H7 (cell line): ENCODE measurements around the gene ENO1. TPM values are rescaled to one million over a fixed set of nuclear protein-coding genes. Genes with fewer than 3 reads are reported as not detected.
"Not testable (repeated sequence)": the region's sequence is repeated elsewhere in the genome, so short reads cannot be mapped to it uniquely, and the experiment has no call there.

Experiments used
- DNase-seq: peaks from one replicate; pipeline ENCODE4 v3.0.0; 2012
- H3K27me3 ChIP-seq: 2 replicates; pipeline ENCODE4 v1.6.0; 2011; ENCODE audit warnings: mild to moderate bottlenecking, low read length; ENCODE audit not compliant: control insufficient read depth, insufficient read depth
- H3K36me3 ChIP-seq: replicated peaks from 2 replicates; pipeline ENCODE4 v1.5.1; 2011; ENCODE audit warnings: low read length; ENCODE audit not compliant: control insufficient read depth, insufficient read depth
- H3K4me3 ChIP-seq: 2 replicates; pipeline ENCODE4 v1.5.1; 2011; ENCODE audit warnings: low read depth, mild to moderate bottlenecking, control low read depth, low read length, moderate library complexity; ENCODE audit not compliant: insufficient read depth
- total RNA-seq: library from RNA; depleted of rRNA; stranded (reverse); fragments of >200 nt; shearing (Covaris generic); gene quantifications from 2 replicates; pipeline ENCODE4 v1.2.3, GENCODE V29; 2014; rRNA removed

Gene ENO1
- total RNA-seq, result 4,341 and 4,764 TPM in 2 replicates

GRCh38 chr1:8878448-8878697, at the start of gene ENO1:
Gene ENO1 (minus strand): TSS chr1:8878686. CDS start chr1:8874908, 3,778 bp downstream.
- Histone ChIP-seq H3K4me3 (peak within 1 kb of the TSS; percentile 98), H3K36me3 (peaks cover 19% of the 10 kb centered on the region), H3K27me3 (no peaks in the 10 kb centered on the region)
- DNase-seq, result no peak

DNA sequence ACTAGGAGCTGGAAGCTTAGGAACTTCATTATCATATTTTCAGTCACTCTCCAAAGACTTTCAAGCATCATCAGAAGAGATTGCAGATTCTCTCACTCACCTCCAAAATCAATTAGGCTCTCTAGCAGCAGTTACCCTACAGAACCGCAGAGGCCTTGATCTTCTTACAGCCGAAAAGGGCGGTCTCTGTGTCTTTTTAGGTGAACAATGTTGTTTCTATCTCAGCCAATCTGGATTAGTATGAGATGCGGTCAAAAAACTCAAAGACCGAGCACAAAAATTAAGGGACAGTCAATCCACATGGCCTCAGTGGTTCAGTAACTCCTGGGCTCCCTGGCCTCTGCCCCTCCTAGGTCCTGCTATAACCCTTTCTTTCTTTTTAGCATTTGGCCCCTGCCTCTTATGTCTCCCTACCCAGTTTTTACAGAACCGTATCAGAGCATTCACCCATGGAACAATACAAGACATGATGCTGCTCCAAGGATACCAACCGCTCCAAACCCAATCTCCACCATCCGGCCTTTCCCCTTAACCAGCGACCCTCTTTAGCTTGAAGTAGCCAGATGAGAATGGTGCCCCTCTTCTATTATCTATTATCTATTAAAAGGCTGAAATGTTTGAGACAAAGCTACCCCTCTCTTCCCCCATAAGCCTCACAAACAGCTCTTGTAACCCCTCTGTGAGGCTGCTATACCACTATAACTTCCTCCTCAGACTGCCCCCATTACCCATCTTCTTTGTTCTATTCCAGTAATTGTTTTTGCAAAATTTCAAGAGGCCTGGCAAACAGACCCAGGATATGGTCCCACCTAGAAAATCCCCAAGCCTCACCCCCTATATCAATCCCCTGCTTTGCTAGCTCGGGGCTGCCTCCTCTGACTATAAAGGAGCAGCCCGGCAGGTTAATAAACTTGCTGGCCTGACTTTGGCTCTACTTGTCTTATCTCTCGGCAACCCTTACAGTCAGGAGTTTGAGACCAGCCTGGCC, 48.5 kb upstream of the ENO1 start:
- H3K36me3 ChIP-seq, result no peaks in the 10 kb centered on the region
- no peaks in the 10 kb centered on the region for H3K27me3 ChIP-seq
- DNase-seq, result no peak
- no peak overlapping the region for H3K4me3 ChIP-seq

- DNase-seq, result no peak
- Histone ChIP-seq H3K27me3 (no peaks in the 10 kb centered on the region), H3K36me3 (no peaks in the 10 kb centered on the region), H3K4me3 (no peak overlapping the region)
Observed at GRCh38 chr1:8925960-8926359, 47.5 kb upstream of the ENO1 start.

DNA sequence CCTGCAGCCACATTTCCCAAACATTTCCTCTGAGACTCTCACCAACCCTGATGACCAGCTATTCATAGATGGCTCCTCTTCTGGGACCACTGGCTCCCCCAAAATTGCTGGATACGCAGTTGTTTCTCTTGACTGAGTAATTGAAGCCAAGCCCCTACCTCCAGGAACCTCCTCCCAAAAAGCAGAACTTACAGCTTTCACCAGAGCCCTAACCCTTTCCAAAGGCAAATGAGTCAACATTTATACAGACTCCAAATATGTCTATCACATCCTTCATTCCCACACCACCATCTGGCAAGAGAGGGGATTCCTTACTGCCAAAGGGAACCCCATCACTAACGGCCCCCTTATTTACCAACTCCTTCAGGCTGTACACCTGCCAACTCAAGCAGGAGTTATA, 46.9 kb upstream of the ENO1 start:
- H3K27me3 ChIP-seq, result no peaks in the 10 kb centered on the region
- no peak for DNase-seq
- H3K4me3 ChIP-seq, result no peak overlapping the region
- no peaks in the 10 kb centered on the region for H3K36me3 ChIP-seq

- no peaks in the 10 kb centered on the region for H3K36me3 ChIP-seq
- H3K4me3 ChIP-seq, result no peak overlapping the region
- DNase-seq, result no peak
- no peaks in the 10 kb centered on the region for H3K27me3 ChIP-seq
Observed at GRCh38 chr1:8922962-8923361, 44.5 kb upstream of the ENO1 start.

DNA sequence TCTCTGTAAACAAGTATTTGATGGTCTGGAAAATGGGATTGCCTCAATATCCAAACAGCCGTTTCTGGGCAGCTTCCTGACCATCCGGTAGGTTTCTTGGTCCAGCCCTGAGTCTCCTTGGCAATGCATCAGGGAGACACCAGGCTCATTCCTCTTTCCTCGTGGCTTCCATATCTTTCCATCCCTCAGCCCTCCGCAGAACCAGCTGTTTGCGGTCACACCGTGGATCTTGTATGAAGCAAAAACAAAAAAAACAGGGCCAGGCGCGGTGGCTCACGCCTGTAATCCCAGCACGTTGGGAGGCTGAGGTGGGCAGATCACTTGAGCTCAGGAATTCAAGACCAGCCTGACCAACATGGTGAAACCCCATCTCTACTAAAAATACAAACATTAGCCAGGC, 39.0 kb upstream of the ENO1 start:
- DNase-seq, H3K27me3 ChIP-seq, H3K4me3 ChIP-seq, H3K36me3 ChIP-seq: not testable (repeated sequence)

- no peaks in the 10 kb centered on the region for H3K27me3 ChIP-seq
- no peaks in the 10 kb centered on the region for H3K36me3 ChIP-seq
- peak; percentile 44 for DNase-seq
- H3K4me3 ChIP-seq, result no peak overlapping the region
Observed at GRCh38 chr1:8915446-8915845, 37.0 kb upstream of the ENO1 start.

DNA sequence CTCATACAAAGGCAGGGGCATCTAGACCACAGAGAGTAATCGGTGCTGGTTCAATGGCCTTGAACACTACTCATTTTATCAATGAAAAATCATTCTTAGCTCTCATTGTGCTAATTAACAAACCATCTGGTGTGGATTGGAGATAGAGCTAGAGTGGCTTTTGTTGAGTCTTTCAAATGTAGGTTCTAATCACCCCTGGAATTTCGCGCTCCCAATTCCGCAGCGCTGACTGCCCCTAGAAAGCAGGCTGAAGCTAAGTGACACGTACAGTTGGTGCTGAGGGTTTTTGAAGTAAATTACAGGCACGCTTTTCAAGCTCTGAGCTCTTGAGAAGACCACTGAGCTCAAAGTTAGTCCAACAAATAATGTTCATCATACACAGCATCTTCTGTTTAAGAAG, 36.0 kb upstream of the ENO1 start:
- no peaks in the 10 kb centered on the region for H3K27me3 ChIP-seq
- no peak for DNase-seq
- H3K4me3 ChIP-seq, result no peak overlapping the region
- no peaks in the 10 kb centered on the region for H3K36me3 ChIP-seq

DNA sequence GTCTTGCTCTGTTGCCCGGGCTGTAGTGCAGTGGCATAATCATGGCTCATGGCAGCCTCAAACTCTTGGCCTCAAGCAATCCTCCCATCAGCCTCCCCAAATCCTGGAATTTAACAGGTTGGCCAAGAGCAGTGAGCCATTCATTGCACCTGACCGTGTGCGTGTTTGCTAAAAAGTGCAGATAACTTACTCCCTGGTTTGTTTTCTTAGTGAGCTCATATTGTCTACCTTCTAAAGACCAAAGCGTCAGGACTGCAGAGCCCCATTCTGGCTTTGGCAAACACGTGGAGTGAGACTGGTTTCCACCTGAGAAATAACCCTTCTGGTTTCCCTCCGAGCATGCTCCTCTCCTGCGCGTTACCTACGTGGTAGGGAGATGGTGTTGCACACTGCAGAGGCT, 35.0 kb upstream of the ENO1 start:
- no peak for DNase-seq
- no peaks in the 10 kb centered on the region for H3K36me3 ChIP-seq
- no peak overlapping the region for H3K4me3 ChIP-seq
- no peaks in the 10 kb centered on the region for H3K27me3 ChIP-seq

DNA sequence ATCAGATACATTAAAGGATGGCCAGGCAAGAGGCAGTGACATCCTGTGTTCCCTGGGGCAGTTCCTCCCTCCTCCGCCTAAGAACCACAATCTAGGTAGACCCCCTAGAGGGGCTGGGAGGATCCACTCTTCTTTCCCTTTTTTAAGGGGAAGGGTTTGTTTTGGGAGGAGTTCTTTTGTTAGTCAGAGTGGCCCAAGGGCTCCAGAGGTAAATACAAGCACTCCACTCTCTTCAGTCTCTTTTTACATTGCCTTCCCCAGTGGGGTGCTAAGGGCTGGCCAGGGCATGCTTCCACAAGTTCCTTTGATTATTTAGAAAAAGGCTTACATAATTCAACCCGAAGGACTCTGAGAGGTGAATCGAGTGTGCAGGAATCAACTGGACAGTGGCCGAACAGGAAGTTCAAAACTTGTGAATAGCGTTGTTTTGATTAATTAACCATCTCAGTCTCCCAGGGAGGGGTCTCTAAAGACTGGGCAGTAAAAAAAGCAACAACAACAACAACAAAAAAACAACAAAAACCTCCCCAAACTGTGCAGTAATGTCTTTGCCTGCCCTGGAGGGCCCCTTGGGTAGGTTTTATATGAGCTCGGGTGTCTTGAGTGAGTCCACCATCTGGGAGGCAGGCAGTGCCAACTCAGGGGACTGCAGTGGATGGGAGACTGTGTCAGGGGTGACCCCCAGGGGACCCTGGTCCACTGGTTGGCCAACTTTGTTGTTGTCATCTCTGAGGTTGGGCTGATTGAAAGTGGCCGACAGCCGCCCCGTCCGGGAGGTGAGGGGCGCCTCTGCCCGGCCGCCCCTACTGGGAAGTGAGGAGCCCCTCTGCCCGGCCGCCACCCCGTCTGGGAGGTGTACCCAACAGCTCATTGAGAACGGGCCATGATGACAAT, 33.2 kb upstream of the ENO1 start:
- Histone ChIP-seq H3K4me3 (no peak overlapping the region), H3K36me3 (no peaks in the 10 kb centered on the region), H3K27me3 (no peaks in the 10 kb centered on the region)
- peak; percentile 80 for DNase-seq

DNA sequence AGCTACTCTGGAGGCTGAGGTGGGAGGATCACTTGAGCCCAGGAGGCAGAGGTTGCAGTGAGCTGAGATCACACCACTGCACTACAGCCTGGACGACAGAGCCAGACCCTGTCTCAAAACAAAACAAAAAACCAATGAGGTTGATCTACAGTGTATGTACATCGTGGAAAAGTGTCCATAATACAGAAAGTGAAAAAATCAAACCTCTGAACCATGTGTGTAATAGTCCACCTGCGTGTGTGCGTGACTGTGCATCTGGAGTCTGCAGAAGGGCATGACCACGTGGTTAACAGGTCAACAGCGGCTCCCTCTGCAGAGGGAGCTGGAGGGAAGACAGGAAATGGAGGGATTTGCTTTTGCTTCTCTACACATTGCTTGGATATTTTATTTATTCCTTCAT, 32.4 kb upstream of the ENO1 start:
- Histone ChIP-seq H3K36me3 (no peaks in the 10 kb centered on the region), H3K4me3 (no peak overlapping the region), H3K27me3 (no peaks in the 10 kb centered on the region)
- no peak for DNase-seq

DNA sequence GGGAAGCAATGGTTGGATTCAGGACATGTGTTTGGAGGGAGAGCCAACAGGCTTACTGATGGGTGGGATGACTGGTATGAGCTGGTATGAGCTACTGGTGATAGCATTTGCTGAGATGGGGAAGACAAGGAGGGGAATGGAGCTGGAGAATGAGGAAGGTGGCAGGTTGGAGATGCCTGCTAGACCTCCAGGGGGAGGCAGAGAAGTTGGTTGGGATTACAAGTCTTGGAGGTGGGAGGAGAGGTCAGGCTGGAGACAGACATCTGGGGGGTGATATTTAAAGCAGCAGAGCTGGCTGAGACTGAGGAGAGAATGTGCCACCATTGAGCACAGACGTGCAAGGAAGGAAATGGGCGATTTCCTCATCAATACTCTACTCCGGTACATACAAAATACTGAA, 31.8 kb upstream of the ENO1 start:
- no peaks in the 10 kb centered on the region for H3K27me3 ChIP-seq
- no peaks in the 10 kb centered on the region for H3K36me3 ChIP-seq
- no peak for DNase-seq
- H3K4me3 ChIP-seq, result no peak overlapping the region

GRCh38 chr1:8908388-8909151, 30.1 kb upstream of the ENO1 start:
- Histone ChIP-seq H3K4me3 (no peak overlapping the region), H3K27me3 (no peaks in the 10 kb centered on the region), H3K36me3 (no peaks in the 10 kb centered on the region)
- DNase-seq, result no peak

DNA sequence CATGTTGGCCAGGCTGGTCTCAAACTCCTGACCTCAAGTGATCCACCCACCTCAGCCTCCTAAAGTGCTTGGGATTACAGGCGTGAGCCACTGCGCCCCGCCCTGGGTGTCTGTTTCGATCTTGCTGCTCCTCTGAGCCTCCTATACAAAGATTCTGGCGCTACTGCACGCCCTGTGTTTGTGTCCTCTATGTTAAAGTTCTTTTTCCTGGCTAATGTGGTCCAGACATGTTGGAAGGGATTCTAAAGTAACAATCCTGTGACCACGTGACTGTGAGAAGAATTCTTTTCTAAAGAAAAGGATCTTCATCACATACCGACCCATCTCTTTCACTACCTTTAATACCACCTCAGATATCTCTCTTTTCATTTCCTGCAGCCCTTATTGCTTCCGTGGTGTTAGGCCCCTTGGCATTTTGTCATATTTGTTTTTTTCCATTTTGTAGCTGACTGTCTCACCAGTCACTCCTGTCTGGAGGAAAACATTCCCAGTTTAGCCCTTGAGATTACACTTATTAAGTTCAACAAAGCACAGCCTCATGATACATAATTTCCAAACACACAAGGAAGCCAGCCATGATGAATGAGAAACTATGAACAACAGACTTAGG, 27.2 kb upstream of the ENO1 start:
- H3K27me3 ChIP-seq, result no peaks in the 10 kb centered on the region
- no peak for DNase-seq
- H3K36me3 ChIP-seq, result no peaks in the 10 kb centered on the region
- H3K4me3 ChIP-seq, result no peak overlapping the region
